SKM-1 treated with dmso at 0.1 percent for 144 hours (cell line): Measurements from ENCODE around the gene BCAM.
"Not testable (repeated sequence)": the region's sequence is repeated elsewhere in the genome, so short reads cannot be mapped to it uniquely, and the experiment has no call there.

Experiments used
- DNase-seq: peaks from one replicate; lab custom pipeline; 2025; ENCODE audit not compliant: unreplicated experiment; lab: John Stamatoyannopoulos, UW

Gene BCAM, protein sequence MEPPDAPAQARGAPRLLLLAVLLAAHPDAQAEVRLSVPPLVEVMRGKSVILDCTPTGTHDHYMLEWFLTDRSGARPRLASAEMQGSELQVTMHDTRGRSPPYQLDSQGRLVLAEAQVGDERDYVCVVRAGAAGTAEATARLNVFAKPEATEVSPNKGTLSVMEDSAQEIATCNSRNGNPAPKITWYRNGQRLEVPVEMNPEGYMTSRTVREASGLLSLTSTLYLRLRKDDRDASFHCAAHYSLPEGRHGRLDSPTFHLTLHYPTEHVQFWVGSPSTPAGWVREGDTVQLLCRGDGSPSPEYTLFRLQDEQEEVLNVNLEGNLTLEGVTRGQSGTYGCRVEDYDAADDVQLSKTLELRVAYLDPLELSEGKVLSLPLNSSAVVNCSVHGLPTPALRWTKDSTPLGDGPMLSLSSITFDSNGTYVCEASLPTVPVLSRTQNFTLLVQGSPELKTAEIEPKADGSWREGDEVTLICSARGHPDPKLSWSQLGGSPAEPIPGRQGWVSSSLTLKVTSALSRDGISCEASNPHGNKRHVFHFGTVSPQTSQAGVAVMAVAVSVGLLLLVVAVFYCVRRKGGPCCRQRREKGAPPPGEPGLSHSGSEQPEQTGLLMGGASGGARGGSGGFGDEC

DNA sequence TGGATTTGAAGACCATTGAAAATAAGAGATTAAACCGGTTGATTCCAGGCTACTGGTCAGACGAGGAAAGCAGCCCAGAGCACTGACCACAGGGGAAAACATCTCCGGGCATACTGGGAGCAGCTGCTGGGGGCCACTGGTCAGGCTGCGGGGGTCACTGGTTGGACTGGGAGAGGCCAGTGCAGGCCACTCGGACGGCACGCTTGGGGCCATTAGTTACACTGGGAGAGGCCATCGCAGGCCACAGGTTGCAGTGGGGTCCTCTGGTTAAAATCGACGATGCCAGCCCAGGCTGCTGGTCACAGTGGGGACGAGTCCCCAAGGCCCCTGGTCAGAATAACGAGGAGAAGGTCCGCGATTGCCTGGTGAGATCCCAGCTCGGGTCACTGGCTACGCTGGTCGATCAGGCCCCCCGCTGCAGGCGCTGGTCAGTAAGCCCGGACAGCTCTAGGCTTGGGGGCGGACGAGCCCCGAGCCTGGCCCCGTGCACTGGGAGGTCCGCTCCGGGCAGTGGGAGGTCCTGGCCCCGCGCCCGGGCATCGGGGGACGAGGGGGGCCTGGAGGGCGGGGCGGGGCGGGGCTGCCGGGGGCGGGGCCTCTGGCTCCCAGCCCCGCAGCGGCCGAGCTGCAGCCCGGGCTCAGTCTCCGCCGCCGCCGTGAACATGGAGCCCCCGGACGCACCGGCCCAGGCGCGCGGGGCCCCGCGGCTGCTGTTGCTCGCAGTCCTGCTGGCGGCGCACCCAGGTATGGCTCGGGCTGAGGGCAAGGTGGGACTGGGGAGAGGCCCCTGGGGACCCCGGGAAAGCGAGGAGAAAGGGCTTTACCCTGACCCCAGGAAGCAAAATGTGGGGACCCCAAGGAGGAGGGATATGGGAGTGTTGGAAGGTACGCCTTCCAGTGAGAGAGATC, at the start of gene BCAM:
BCAM (plus strand) TSS at position 641 of the 909 bp plus-strand sequence; CDS start at position 663, 22 bp downstream.
- no peak for DNase-seq

DNA sequence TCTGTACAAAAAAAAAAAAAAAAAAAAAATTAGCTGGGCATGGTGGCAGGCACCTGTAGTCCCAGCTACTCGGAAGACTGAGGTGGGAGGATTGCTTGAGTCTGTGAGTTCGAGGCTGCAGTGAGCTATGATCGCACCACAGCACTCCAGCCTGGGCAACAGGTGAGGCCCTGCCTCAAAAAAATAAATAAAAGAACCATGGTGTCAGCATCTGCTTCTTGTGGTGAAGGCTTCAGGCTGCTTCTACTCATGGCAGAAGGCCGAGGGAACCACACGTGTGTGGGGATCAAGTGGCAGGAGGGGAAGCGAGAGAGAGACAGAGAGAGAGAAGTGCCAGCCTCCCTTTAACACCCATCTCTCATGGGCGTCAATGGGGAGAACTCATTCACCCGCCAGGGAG, 46.9 kb upstream of the BCAM start:
- no peak for DNase-seq

DNA sequence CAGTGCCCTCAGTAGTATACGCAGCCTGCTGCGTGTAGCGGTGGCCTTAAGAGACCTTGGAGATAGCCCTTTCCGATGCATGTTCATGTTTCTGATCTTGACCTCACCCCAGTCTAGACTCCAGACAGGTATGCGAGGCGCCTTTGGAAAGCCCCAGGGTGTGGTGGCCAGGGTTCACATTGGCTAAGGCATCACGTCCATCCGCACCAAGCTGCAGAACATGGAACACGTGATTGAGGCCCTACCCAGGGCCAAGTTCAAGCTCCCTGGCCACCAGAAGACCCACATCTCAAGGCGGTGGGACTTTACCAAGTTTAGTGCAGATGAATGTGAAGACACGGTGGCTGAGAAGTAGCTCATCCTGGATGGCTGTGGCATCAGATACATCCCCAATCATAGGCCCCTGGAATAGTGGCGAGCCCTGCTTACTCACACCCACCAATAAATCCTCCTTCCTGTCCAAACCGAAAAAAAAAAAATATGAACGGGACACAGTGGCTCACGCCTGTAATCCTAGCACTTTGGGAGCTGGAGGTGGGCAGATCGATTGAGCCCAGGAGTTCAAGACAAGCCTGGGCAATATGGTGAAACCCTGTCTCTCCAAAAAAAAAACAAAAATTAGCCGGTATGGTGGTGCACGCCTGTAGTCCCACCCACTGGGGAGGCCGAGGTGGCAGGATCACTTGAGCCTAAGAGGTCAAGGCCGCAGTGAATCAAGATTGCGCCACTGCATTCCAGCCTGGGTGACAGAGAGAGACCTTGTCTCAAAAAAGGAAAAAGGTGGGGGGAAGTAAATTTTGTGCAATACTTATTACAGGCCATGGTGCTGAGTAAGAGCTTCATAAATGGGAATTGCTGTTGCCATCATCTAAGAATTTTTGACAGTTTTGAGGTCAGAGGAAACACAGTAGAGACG, 43.6 kb upstream of the BCAM start:
- peak; percentile 45 for DNase-seq

- DNase-seq: no peak
These were observed 43.0 kb upstream of the BCAM start for GRCh38 chr19:44765949-44766335.

- DNase-seq: no peak
These were observed 41.4 kb upstream of the BCAM start for GRCh38 chr19:44767295-44768180.

- peak; percentile 62 for DNase-seq
These were observed 38.2 kb upstream of the BCAM start for GRCh38 chr19:44770550-44771257.

DNA sequence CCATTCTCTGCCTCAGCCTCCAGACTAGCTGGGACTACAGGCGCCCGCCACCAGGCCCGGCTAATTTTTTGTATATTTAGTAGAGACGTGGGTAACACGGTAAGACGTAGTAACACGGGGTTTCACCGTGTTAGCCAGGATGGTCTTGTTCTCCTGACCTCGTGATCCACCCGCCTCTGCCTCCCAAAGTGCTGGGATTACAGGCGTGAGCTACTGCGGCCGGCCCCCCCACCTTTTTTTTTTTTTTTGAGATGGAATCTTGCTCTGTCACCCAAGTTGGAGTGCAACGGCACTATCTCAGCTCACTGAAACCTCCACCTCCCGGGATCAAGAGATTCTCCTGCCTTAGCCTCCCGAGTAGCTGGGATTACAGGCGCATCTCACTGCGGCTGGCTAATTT, 36.8 kb upstream of the BCAM start:
- DNase-seq: not testable (repeated sequence)

DNA sequence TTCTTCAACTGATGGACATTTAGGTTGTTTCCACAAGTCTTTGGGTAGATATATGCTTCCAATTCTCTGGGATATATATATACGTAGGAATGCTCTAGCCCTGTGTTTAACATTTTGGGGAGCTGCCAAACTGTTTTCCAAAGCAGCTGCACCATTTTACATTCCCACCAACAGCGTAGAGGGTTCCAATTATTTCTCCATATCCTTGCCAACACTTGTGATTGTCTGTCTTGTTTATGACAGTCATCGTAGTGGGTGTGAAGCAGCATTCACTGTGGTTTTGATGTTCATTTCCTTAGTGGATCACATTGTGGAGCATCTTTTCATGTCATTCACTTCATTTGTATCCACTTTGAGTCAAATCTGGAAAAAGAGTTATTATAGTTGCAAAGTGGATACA, 35.9 kb upstream of the BCAM start:
- DNase-seq: no peak

- DNase-seq: no peak
These were observed 33.1 kb upstream of the BCAM start for GRCh38 chr19:44775676-44776240.

DNA sequence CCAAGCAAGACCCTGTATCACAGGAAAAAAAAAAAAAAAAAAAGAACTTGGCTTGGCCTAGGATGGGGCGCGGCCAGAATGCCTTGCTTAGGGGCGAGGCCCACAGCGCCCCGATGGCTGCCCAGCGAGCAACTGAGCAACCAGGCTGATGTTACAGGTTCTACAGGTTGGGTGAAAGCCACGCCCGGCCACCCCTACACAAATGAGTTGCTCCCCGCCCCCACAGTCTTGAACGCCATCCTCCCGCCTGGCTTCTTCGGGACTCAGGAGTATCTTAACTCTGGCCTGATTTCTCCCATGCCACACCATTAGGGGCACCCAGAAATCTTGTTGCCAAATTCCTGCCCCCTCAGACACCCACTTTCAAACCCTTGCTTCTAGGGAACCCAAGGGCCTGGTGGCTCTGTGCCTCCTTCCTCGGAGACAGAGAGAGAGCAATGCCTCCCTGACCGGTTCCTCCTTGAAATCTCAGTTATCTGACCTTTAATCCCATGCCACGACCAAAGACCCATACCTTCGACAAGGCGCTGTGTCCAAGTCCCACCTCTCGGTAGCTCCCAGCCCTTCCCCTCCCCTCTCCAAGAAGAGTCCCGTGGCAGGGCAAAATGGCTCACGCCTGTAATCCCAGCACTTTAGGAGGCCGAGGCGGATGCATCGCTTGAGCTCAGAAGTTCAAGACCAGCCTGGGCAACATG, 32.4 kb upstream of the BCAM start:
- DNase-seq: no peak

DNA sequence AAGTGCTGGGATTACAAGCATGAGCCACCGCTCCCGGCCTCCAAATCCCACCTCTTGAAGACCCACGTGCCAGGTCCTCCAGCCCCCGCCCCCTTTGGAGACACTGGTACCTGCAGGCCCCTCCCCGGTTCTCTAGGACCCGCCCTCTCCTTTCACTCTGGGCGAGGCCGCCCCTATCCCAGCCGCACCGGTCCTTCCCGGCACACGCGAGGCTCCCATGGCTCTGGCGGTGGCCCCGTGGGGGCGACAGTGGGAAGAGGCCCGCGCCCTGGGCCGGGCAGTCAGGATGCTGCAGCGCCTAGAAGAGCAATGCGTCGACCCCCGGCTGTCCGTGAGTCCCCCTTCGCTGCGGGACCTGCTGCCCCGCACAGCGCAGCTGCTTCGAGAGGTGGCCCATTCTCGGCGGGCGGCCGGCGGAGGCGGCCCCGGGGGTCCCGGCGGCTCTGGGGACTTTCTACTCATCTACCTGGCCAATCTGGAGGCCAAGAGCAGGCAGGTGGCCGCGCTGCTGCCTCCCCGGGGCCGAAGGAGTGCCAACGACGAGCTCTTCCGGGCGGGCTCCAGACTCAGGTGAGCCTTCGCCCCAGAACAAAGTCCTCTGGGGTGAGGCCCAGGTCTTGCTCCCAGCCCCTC, 31.1 kb upstream of the BCAM start, which contains the start of gene CBLC:
CBLC (plus strand) TSS at position 176 of the 633 bp plus-strand sequence; CDS start at position 218, 42 bp downstream.
- DNase-seq: no peak

DNA sequence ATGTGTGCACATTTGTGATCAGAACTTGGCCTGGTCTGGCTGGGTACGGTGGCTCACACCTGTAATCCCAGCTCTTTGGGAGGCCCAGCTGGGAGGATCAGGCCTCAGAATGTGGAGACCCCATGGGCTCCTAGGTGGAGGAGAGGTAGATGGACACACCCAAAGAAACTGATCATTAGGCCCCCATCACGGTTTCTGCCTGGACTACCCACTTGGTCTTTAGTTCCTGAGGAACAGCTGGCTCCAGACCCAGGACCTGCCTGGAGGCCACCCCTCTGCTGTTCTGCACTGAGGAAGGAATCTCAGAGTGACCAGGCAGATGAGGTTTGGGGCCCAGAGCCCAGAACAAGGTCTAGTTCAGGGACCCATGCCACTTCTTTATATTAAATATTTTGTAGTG, 29.8 kb upstream of the BCAM start:
- no peak for DNase-seq

- DNase-seq: not testable (repeated sequence)
These were observed 27.2 kb upstream of the BCAM start for GRCh38 chr19:44781694-44782093.

- DNase-seq: no peak
These were observed 26.2 kb upstream of the BCAM start for GRCh38 chr19:44782729-44783128.

DNA sequence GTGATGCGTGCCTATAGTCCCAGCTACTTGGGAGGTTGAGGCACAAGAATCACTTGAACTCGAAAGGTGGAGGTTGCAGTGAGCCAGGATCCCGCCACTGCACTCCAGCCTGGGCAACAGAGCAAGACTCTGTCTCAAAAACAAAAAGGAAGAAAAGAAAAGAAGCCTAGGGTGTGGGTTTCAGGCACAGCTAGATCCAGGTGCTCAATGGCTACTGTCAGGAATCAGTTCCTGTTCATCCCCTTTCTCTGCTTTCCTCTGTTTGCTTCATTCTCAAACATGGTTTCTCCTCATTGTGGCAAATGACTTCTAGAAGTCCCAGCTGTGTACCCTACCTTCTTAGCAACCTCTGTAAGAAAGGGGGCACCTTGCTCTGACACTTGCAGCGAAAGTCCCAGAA, 25.4 kb upstream of the BCAM start:
- DNase-seq: no peak

DNA sequence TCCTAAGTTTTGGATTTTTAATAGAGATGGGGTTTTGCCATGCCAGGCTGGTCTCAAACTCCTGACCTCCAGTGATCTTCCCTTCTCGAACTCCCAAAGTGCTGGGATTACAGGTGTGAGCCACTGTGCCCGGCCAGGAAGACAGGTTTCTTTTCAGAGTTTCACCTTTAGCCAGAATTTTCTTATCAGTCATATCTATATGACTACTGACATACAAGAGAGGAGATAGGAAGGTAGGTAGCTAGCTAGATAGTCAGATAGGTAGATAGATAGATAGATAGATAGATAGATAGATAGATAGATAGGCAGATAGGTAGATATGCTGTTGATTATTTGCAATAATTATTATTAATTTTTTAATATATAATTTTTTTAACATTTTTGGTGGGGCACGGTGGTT, 23.6 kb upstream of the BCAM start:
- no peak for DNase-seq

DNA sequence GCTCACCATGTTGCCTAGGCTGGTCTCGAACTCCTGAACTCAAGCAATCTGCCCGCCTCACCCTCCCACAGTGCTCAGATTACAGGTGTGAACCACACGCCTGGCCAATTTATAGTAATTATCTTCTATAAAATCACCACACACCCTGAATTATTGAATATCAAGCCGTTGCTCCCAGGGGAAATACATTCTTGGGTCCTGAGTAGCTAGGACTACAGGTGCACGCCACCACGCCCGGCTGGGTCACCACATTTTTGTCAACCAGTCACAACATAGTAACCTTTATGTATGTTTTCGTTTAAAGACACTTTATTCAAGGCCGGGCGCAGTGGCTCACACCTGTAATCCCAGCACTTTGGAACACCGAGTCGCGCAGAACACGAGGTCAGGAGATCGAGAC, 22.9 kb upstream of the BCAM start:
- no peak for DNase-seq
